ENCODE results near the gene ETFBKMT.
"Not testable (repeated sequence)": the region's sequence is repeated elsewhere in the genome, so short reads cannot be mapped to it uniquely, and the experiment has no call there.

ETFBKMT gene

DNA sequence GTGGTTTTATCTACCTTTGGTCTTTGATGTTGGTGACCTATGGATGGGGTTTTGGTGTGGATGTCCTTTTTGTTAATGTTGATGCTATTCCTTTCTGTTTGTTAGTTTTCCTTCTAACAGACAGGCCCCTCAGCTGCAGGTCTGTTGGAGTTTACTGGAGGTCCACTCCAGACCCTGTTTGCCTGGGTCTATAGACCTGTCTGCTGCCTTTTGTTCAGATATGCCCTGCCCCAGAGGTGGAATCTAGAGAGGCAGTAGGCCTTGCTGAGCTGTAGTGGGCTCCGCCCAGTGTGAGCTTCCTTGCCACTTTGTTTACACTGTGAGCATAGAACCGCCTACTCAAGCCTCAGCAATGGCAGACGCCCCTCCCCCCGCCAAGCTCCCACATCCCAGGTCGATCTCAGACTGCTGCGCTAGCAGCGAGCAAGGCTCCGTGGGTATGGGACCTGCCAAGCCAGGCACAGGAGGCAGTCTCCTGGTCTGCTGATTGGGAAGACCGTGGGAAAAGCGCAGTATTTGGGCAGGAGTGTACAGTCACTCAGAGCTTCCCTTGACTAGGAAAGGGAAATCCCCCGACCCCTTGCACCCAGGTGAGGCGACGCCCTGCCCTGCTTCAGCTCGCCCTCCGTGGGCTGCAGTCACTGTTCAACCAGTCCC lies 59.2 kb downstream of the ETFBKMT start:
- DNase-seq (ENCODE audit: low read depth in 3 of 3), result not testable (repeated sequence)

DNA sequence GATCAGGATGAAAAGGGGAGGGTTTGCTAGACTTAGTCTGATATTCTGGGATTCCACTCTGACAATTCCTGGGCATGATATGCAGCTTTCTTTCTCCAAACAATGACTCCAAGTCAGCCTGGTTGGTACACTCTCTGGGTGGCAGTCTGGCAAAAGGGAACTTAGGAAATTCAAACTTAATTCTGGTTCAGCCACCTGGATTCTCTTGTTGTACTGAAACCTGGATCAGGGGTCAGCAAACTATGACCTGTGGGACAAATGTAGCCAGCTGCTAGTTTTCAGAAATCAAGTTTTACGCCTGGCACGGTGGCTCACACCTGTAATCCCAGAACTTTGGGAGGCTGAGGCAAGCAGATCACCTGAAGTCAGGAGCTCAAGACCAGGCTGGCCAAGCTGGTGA lies 63.1 kb downstream of the ETFBKMT start:
- no peak for DNase-seq (ENCODE audit: low read depth in 3 of 3)
